GM12892 (cell line): ENCODE measurements around the gene PPP1R12C.

Source experiments
- POLR2A ChIP-seq: IDR thresholded peaks from 2 replicates; pipeline ENCODE4 v1.6.1; 2011; ENCODE audit warnings: low read depth, low read length, control low read depth
- POLR2AphosphoS5 ChIP-seq: IDR thresholded peaks from 2 replicates; pipeline ENCODE4 v1.6.1; 2011; ENCODE audit warnings: low read depth, low read length, control low read depth
- TAF1 ChIP-seq: IDR thresholded peaks from 2 replicates; pipeline ENCODE4 v1.6.1; 2011; ENCODE audit warnings: low read depth, mild to moderate bottlenecking, control low read depth, low read length, borderline replicate concordance

DNA sequence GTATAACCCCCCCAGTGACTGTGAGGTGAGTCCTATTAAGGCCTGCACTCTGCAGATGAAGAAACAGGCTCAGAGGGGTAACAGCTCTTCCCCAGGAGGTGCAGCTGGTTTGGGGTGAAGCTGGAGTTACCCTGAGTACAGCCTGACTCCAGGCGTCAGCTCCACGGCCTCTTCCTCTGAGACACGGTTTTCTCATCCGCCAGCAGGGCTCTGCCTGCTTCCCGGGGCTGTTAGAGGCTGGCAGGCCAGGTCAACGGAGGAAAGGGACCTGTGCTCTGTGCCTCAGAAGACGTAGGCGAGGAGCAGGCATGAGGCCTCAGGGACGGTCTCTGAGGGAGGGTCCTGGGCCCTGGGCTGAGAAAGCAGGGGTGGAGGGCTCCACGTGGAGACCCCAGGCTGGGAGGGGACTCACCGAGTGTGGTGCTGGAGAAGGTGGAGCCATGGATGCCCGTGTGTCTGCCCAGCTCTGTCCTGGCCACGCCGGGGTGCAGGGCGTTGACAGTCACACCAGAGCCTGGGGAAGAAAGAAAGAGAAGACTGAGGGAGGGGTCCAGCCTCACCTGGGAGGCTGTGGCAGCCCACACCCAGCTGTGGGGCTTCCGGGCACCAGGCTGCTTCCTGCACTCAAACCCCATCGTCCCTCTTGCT, 70.3 kb downstream of the PPP1R12C start:
- no peak for TF ChIP-seq POLR2A
- no peak for TF ChIP-seq TAF1
- no peak for TF ChIP-seq POLR2AphosphoS5
